IMR-90 (cell line): ENCODE data around the gene PRAC2. TPM values are rescaled to one million over a fixed set of nuclear protein-coding genes. Genes with fewer than 3 reads are reported as not detected.

Source experiments
- ATAC-seq: fragments of 200-7000 bp; cut with Tn5 transposase; 2 replicates; pipeline ENCODE4 v1.9.1; 2020; ENCODE audit warnings: low read depth, mild to moderate bottlenecking, moderate library complexity
- BruUV-seq: library from RNA; stranded (reverse); fragments of 400-500 nt; replicated peaks from 2 replicates; lab custom pipeline; 2021; lab: Mats Ljungman, UMichigan
- CTCF ChIA-PET: fragments of 300-600 bp; formaldehyde crosslinking; extraction: SDS; loops from one replicate; lab custom pipeline; 2021; ENCODE audit warnings: antibody characterized with exemption; lab: Yijun Ruan, JAX
- POLR2A ChIA-PET: fragments of 300-600 bp; sonication (Branson Sonifier 250); formaldehyde crosslinking; loops from one replicate; lab custom pipeline; 2022; ENCODE audit warnings: antibody characterized with exemption; ENCODE audit not compliant: unreplicated experiment; lab: Charles Lee
- DNase-seq: peaks from one replicate; pipeline ENCODE4 v3.0.0; 2013
- H2AFZ ChIP-seq: replicated peaks from 2 replicates; pipeline ENCODE3; 2013; ENCODE audit warnings: low read length, mild to moderate bottlenecking; ENCODE audit not compliant: poor library complexity
- H2AK5ac ChIP-seq: 2 replicates; pipeline ENCODE4 v1.6.1; 2013; ENCODE audit warnings: low read depth, low read length, inconsistent platforms
- H2AK9ac ChIP-seq: replicated peaks from 2 replicates; pipeline ENCODE3; 2013; ENCODE audit warnings: mild to moderate bottlenecking, low read depth, low read length, moderate library complexity; ENCODE audit not compliant: poor library complexity
- H2BK120ac ChIP-seq: 2 replicates; pipeline ENCODE4 v1.6.1; 2013; ENCODE audit warnings: low read depth, low read length, inconsistent platforms
- H2BK15ac ChIP-seq: 3 replicates; pipeline ENCODE4 v1.6.1; 2013; ENCODE audit warnings: low read depth, low read length, inconsistent platforms
- H2BK20ac ChIP-seq: 2 replicates; pipeline ENCODE4 v1.6.1; 2013; ENCODE audit warnings: low read depth, mild to moderate bottlenecking, inconsistent platforms, low read length, moderate library complexity
- H2BK5ac ChIP-seq: 2 replicates; pipeline ENCODE4 v1.6.1; 2013; ENCODE audit warnings: mild to moderate bottlenecking, low read depth, low read length, inconsistent platforms; ENCODE audit not compliant: poor library complexity, severe bottlenecking
- H3K14ac ChIP-seq: replicated peaks from 2 replicates; pipeline ENCODE4 v1.6.1; 2013; ENCODE audit warnings: low read depth, low read length, inconsistent platforms
- H3K18ac ChIP-seq: 2 replicates; pipeline ENCODE4 v1.6.1; 2013; ENCODE audit warnings: low read depth, low read length, control low read depth
- H3K23ac ChIP-seq: 2 replicates; pipeline ENCODE4 v1.6.1; 2013; ENCODE audit warnings: low read depth, low read length, inconsistent platforms
- H3K27ac ChIP-seq: 2 replicates; pipeline ENCODE4 v1.5.1; 2013; ENCODE audit warnings: mild to moderate bottlenecking, control low read depth, low read length; ENCODE audit not compliant: insufficient read depth
- H3K27me3 ChIP-seq: 2 replicates; pipeline ENCODE4 v1.6.1; 2013; ENCODE audit warnings: low read length; ENCODE audit not compliant: control insufficient read depth, insufficient read depth
- H3K36me3 ChIP-seq: 2 replicates; pipeline ENCODE4 v1.6.1; 2013; ENCODE audit warnings: low read length, mixed read lengths; ENCODE audit not compliant: control insufficient read depth, insufficient read depth
- H3K4ac ChIP-seq: 2 replicates; pipeline ENCODE4 v1.6.1; 2013; ENCODE audit warnings: low read depth, low read length, inconsistent platforms
- H3K4me1 ChIP-seq: 2 replicates; pipeline ENCODE4 v1.6.1; 2013; ENCODE audit warnings: low read length, mixed read lengths; ENCODE audit not compliant: control insufficient read depth, insufficient read depth
- H3K4me2 ChIP-seq: 2 replicates; pipeline ENCODE4 v1.6.1; 2013; ENCODE audit warnings: low read depth, mild to moderate bottlenecking, control low read depth, low read length, moderate library complexity
- H3K4me3 ChIP-seq: 2 replicates; pipeline ENCODE4 v1.5.1; 2013; ENCODE audit warnings: low read depth, mild to moderate bottlenecking, control low read depth, low read length, moderate library complexity; ENCODE audit not compliant: insufficient read depth
- H3K56ac ChIP-seq: 2 replicates; pipeline ENCODE4 v1.6.1; 2013; ENCODE audit warnings: low read length, inconsistent platforms; ENCODE audit not compliant: insufficient read depth; ENCODE audit errors: extremely low read depth
- H3K79me1 ChIP-seq, 2 experiments: 2 replicates each; pipeline ENCODE4 v1.6.1; 2013; ENCODE audit warnings: low read length in 2 of 2, inconsistent platforms in 1 of 2, low read depth in 1 of 2
- H3K9ac ChIP-seq: 2 replicates; pipeline ENCODE4 v1.6.1; 2013; ENCODE audit warnings: low read depth, low read length, control low read depth
- H3K9me1 ChIP-seq: 2 replicates; pipeline ENCODE4 v1.6.1; 2013; ENCODE audit warnings: low read length, inconsistent platforms; ENCODE audit not compliant: insufficient read depth
- H3K9me3 ChIP-seq: 2 replicates; pipeline ENCODE4 v1.6.1; 2013; ENCODE audit warnings: low read length; ENCODE audit not compliant: control insufficient read depth, insufficient read depth
- H4K20me1 ChIP-seq: 2 replicates; pipeline ENCODE4 v1.6.1; 2013; ENCODE audit warnings: low read length, inconsistent platforms; ENCODE audit not compliant: insufficient read depth
- H4K5ac ChIP-seq: 2 replicates; pipeline ENCODE4 v1.6.1; 2013; ENCODE audit warnings: mild to moderate bottlenecking, low read depth, low read length, control low read depth
- H4K8ac ChIP-seq, 2 experiments: 2 replicates each; pipeline ENCODE4 v1.6.1; 2013; ENCODE audit warnings: low read depth in 2 of 2, low read length in 2 of 2, control low read depth in 1 of 2, inconsistent platforms in 1 of 2
- H4K91ac ChIP-seq: 2 replicates; pipeline ENCODE4 v1.6.1; 2013; ENCODE audit warnings: low read depth, low read length, inconsistent platforms; ENCODE audit not compliant: insufficient read depth
- BHLHE40 ChIP-seq: fragments of 150-350 bp; IDR thresholded peaks from 2 replicates; pipeline ENCODE4 v1.6.1; 2016; ENCODE audit warnings: mild to moderate bottlenecking, low read depth, low read length
- WGBS, 2 experiments: methylation state at CpG; one replicate each; pipeline versions ENCODE4 v1.1.5 to v1.1.7; 2013; ENCODE audit warnings: missing lambda C conversion rate in 2 of 2; ENCODE audit not compliant: insufficient read length in 1 of 2; ENCODE audit errors: extremely low coverage in 2 of 2; 5-methylcytosine and 5-hydroxymethylcytosine counted together
- dilution Hi-C: fragments of 300-500 bp; cut with HindIII; formaldehyde crosslinking; loops from one replicate; pipeline ENCODE4 v1.14.3; 2018; ENCODE audit warnings: low sequenced_read_pairs; ENCODE audit not compliant: unreplicated experiment
- in situ Hi-C: fragments of 300-500 bp; cut with MboI; formaldehyde crosslinking; loops from 3 replicates; pipeline ENCODE4 v1.14.3; 2019; ENCODE audit warnings: low sequenced_read_pairs, inconsistent platforms, mixed read lengths
- intact Hi-C: fragments of 100-400 bp; cut with micrococcal nuclease; formaldehyde crosslinking; loops from 2 replicates; pipeline ENCODE4 v1.10.0; 2022
- polyA plus RNA-seq, 3 experiments: library from polyadenylated mRNA; depleted of rRNA; stranded (reverse); fragments of >200 nt; gene quantifications; 2 replicates each; pipeline ENCODE4 v1.2.3, GENCODE V29; 2012; ENCODE audit warnings: low replicate concordance in 1 of 3
- total RNA-seq: library from RNA; depleted of rRNA; stranded (reverse); fragments of >200 nt; gene quantifications from 2 replicates; pipeline ENCODE4 v1.2.3, GENCODE V29; 2012

PRAC2 gene
- total and polyA plus RNA-seq, 2 of the 4 experiments (the other 2 are of a cell fraction), result not detected

DNA sequence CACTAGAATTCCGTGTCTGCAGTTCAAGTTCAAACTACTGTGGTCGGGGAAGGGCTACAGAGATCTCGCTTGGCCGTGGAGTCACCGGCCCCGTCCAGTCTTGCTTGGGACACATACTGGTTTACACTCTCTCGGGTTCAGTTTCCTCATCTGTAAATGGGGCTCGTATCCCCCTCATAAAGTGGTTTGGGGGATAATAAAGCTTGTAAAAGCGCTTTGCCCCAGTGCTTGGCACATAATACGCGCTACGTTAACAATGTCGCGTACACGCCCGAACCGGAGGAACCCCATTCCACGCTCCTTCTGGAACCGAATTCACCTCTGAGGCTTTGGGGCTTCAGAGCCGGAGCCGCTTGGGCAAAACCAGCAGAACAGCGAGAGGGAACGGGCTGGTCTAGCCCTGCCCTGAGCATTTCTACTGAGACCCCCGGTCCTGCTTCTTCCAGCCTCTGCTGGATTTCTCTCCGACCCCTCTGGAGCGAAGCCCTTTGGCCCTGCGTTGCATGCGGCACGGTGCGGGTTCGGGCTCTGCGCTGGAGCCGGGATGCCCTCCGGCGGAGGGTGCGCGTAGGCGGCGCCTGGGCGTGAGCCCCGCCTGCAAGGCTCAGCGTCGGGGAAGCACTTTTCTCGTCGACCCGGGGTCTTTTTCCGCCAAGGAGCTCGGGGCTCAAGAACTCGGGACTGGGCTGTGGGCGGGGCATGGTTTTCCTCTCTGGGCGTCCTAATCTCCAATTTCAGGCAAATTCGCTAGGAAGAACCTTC lies 31.7 kb downstream of the PRAC2 start (continued):
- TF ChIP-seq BHLHE40, result no peak

DNA sequence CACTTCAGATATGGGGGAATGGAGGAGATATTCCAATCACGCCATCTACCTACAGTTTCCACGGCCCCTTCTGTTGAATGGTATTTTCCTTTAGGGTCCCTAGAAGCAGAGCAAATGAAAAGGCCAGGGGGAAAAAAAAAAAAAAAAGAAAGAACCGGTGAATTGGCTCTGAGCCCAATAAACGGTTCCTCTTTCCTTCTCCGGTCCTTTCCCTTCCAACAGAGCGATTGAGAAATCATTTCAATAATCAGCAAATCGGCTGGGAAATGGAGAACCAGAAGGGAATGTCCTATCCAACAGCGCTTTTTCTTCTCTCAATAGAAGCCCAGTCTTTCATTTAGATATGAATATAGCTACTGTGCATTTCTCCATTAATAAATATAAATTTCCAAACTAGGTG lies 32.4 kb downstream of the PRAC2 start:
- H3K9me3 ChIP-seq, result peaks cover 5% of the 10 kb centered on the region
- H3K4me1 ChIP-seq, result no peaks in the 10 kb centered on the region
- no peak overlapping the region for H3K4me3 ChIP-seq
- peaks cover 6% of the 10 kb centered on the region; the same call in 1 of the 2 replicates for H3K9me1 ChIP-seq
- peaks cover 12% of the 10 kb centered on the region; the same call in 1 of the 2 replicates for H4K20me1 ChIP-seq
- no peak overlapping the region for H2AK9ac ChIP-seq
- H3K79me1 ChIP-seq, result no peaks in the 10 kb centered on the region
- no CpG with 5 or more reads among the region's 8 CpGs for WGBS, 2 experiments
- H3K18ac ChIP-seq, result no peak overlapping the region
- H3K23ac ChIP-seq, result no peak overlapping the region
- DNase-seq (no peak), ATAC-seq (no peak)
- H4K91ac ChIP-seq, result no peak overlapping the region
- ChIA-PET CTCF (interaction anchor here (0.6 kb wide), 1 partner anchor 911 kb away, joined by 6 read pairs; no protein-coding TSS in a partner anchor), POLR2A (no interaction called here)
- in situ Hi-C loops, result loop anchor here (25.0 kb wide), 1 partner anchor 368 kb away; no protein-coding TSS in a partner anchor
- H2AFZ ChIP-seq, result no peak overlapping the region
- no TSS peak for BruUV-seq
- H2BK15ac ChIP-seq, result no peak overlapping the region
- no peak overlapping the region for H2BK120ac ChIP-seq
- H4K5ac ChIP-seq, result no peak overlapping the region
- no peak overlapping the region for H3K14ac ChIP-seq
- TF ChIP-seq BHLHE40, result no peak
- H2AK5ac ChIP-seq, result no peak overlapping the region
- no peak overlapping the region for H2BK5ac ChIP-seq
- no peak overlapping the region for H4K8ac ChIP-seq
- no peak overlapping the region for H3K56ac ChIP-seq
- dilution Hi-C loops, result no loop called here
- no peak overlapping the region for H3K27ac ChIP-seq
- H3K4ac ChIP-seq, result no peak overlapping the region
- no peak overlapping the region for H2BK20ac ChIP-seq
- no peaks in the 10 kb centered on the region for H3K36me3 ChIP-seq
- peaks cover 87% of the 10 kb centered on the region for H3K27me3 ChIP-seq
- intact Hi-C loops, result no loop called here
- no peak overlapping the region for H3K4me2 ChIP-seq
- no peak overlapping the region for H3K9ac ChIP-seq
